GM12865 (cell line): ENCODE measurements around the gene PAK2.
"Not testable (repeated sequence)": the region's sequence is repeated elsewhere in the genome, so short reads cannot be mapped to it uniquely, and the experiment has no call there.

Source experiments
- DNase-seq: peaks from one replicate; pipeline ENCODE4 v3.0.0; 2010; ENCODE audit warnings: low read depth
- H3K4me3 ChIP-seq: 2 replicates; pipeline ENCODE4 v1.5.1; 2011; ENCODE audit warnings: mild to moderate bottlenecking, low read depth, low read length, control low read depth
- TF ChIP-seq, protein P1 (sequence below): IDR thresholded peaks from 2 replicates; pipeline ENCODE4 v1.5.1; 2011; ENCODE audit warnings: low read length, control low read depth, low read depth, inconsistent platforms; ENCODE audit not compliant: insufficient read depth; ENCODE audit errors: missing control alignments

PAK2 gene

DNA sequence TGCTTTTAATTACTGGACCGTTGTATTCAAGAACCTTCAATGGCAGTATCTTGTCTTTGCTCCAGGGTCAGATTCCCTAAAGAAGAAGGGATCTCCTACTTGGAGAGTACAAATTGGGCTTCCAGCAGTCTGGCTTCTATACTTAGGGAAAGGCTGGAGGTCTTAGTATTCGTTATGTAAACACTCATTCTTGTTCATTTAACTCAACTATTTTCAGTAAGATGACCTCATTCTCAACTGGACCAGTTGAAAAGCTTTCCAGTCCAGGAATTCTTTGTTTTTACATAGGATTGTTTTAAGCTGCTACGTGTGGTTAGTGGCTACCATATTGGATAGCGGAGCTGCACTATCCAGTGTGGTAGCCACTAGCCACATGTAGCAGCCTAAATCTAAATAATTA lies 132.7 kb downstream of the PAK2 start:
- DNase-seq = no peak
- TF ChIP-seq, protein P1, sequence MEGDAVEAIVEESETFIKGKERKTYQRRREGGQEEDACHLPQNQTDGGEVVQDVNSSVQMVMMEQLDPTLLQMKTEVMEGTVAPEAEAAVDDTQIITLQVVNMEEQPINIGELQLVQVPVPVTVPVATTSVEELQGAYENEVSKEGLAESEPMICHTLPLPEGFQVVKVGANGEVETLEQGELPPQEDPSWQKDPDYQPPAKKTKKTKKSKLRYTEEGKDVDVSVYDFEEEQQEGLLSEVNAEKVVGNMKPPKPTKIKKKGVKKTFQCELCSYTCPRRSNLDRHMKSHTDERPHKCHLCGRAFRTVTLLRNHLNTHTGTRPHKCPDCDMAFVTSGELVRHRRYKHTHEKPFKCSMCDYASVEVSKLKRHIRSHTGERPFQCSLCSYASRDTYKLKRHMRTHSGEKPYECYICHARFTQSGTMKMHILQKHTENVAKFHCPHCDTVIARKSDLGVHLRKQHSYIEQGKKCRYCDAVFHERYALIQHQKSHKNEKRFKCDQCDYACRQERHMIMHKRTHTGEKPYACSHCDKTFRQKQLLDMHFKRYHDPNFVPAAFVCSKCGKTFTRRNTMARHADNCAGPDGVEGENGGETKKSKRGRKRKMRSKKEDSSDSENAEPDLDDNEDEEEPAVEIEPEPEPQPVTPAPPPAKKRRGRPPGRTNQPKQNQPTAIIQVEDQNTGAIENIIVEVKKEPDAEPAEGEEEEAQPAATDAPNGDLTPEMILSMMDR = no peak
- H3K4me3 ChIP-seq = no peak overlapping the region

DNA sequence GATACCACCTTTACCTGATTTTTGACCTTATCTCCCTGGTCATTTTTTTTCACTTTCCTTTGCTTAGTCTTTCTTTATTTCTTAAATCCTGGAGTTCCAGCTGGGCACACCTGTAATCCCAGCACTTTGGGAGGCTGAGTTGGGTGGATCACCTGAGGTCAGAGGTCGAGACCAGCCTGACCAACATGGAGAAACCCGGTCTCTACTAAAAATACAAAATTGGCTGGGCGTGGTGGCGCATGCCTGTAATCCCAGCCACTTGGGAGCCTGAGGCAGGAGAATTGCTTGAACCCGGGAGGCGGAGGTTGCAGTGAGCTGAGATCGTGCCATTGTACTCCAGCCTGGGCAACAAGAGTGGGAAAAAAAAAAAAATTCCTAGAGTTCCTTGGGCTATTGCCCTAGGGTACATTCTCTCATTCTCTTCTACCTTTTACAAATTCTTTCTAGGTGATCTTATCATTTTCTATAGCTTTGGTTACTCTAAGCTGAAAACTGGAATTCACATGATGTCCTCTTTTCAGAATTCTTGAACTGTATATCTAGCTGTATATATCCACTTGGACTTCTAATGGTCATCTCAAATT lies 134.9 kb downstream of the PAK2 start:
- DNase-seq, H3K4me3 ChIP-seq: not testable (repeated sequence)

DNA sequence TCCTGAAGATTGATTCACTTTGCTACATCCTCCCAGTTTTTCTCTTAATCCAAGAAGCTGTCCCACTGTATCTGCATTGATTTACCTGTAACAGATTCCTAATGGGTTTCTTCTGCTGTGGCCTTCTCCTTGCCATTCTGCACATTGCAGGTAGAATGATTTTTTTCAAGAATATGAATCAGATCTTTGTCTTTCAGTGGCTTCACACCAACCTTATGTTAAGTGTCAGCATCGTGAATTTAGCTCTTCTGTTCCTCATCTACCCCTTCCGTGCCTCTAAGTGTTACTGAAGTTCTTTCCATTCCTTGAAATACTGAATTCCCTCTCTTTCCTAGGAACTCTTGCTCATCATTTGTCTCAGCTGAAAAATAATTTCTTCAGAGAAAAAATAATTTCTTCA lies 135.6 kb downstream of the PAK2 start:
- no peak for DNase-seq
- TF ChIP-seq, protein P1 = no peak
- H3K4me3 ChIP-seq = no peak overlapping the region
